ENCODE measurements around the gene GJB5.

- TF ChIP-seq CTCF (IDR thresholded peaks at IDR 0.05) (no peak), POLR2AphosphoS5 (IDR thresholded peaks at IDR 0.05; ENCODE audit: low read depth, low read length) (no peak), SIN3A (IDR thresholded peaks at IDR 0.05; ENCODE audit: borderline replicate concordance, insufficient read depth, low read depth, low read length) (no peak), TCF7L2 (IDR thresholded peaks at IDR 0.05; ENCODE audit: low read depth, low read length) (no peak)
- TF ChIP-seq, protein P1, sequence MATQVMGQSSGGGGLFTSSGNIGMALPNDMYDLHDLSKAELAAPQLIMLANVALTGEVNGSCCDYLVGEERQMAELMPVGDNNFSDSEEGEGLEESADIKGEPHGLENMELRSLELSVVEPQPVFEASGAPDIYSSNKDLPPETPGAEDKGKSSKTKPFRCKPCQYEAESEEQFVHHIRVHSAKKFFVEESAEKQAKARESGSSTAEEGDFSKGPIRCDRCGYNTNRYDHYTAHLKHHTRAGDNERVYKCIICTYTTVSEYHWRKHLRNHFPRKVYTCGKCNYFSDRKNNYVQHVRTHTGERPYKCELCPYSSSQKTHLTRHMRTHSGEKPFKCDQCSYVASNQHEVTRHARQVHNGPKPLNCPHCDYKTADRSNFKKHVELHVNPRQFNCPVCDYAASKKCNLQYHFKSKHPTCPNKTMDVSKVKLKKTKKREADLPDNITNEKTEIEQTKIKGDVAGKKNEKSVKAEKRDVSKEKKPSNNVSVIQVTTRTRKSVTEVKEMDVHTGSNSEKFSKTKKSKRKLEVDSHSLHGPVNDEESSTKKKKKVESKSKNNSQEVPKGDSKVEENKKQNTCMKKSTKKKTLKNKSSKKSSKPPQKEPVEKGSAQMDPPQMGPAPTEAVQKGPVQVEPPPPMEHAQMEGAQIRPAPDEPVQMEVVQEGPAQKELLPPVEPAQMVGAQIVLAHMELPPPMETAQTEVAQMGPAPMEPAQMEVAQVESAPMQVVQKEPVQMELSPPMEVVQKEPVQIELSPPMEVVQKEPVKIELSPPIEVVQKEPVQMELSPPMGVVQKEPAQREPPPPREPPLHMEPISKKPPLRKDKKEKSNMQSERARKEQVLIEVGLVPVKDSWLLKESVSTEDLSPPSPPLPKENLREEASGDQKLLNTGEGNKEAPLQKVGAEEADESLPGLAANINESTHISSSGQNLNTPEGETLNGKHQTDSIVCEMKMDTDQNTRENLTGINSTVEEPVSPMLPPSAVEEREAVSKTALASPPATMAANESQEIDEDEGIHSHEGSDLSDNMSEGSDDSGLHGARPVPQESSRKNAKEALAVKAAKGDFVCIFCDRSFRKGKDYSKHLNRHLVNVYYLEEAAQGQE (IDR thresholded peaks at IDR 0.05; ENCODE audit: insufficient read depth in 1 of 2, low read depth in 2 of 2, low read length in 1 of 2), result no peak
Observed at GRCh38 chr1:34749992-34750391, 4.9 kb upstream of the GJB5 start.
